H1 (cell line): ENCODE data around the gene TADA3. TPM values are rescaled to one million over a fixed set of nuclear protein-coding genes. Genes with fewer than 3 reads are reported as not detected.

Experiments
- JUN ChIP-seq: IDR thresholded peaks from 2 replicates; pipeline ENCODE4 v1.6.1; 2011; ENCODE audit warnings: low read depth, mild to moderate bottlenecking, improper control_type of control experiment, low read length
- POLR2AphosphoS5 ChIP-seq: IDR thresholded peaks from 2 replicates; pipeline ENCODE4 v1.6.1; 2011; ENCODE audit warnings: low read depth, low read length
- polyA plus RNA-seq, 7 experiments: library from polyadenylated mRNA; depleted of rRNA in 3 of 7; stranded (reverse) in 5 of 7; unstranded in 2 of 7; fragments of >200 nt in 5 of 7; fragments of 200-250 nt in 2 of 7; gene quantifications; 1 replicate in 5 of 7; 2 replicates in 1 of 7; 4 replicates in 1 of 7; pipeline versions ENCODE4 v1.2.1 to v1.2.3, GENCODE V29; 2011 to 2013; ENCODE audit warnings: missing spikeins in 2 of 7, mixed read lengths in 2 of 7
- total RNA-seq: library from RNA; stranded (reverse); fragmentation: NEBNext Ultra II Directional; extraction: Animal tissue kit (Norgen Biotek cat#: 25700); gene quantifications from 2 replicates; pipeline ENCODE4 v1.2.1, GENCODE V29; 2021

The TADA3 gene
- total and polyA plus RNA-seq, 2 of the 8 experiments (the other 6 are each of a cell fraction or from before 2014, with no cell fraction given): 43.4 to 50.3 TPM

DNA sequence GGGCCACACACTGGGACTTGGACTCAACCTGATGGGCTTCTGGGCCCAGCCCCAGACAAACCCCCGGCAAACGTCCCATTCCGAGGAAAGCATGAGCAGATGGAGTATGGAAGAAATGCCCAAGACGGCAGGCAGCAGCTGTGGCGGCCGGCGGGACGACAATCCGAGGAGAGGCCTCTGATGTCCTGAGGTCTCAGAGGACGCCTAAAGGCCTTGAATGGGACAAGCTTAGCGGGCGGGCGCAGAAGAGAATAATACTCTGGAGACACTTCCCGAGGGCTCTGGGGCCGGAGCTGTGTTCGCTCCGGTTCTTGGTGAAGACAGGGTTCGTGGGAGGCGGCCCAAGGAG is 43.0 kb downstream of the TADA3 start (continued):
- no peak for TF ChIP-seq JUN
- TF ChIP-seq POLR2AphosphoS5: no peak
